ENCODE results near the gene LAMB1. TPM values are rescaled to one million over a fixed set of nuclear protein-coding genes. Genes with fewer than 3 reads are reported as not detected.

LAMB1 gene
- total RNA-seq, 2 experiments from 2014 or later, result 0.17 TPM; not detected in 1

DNA sequence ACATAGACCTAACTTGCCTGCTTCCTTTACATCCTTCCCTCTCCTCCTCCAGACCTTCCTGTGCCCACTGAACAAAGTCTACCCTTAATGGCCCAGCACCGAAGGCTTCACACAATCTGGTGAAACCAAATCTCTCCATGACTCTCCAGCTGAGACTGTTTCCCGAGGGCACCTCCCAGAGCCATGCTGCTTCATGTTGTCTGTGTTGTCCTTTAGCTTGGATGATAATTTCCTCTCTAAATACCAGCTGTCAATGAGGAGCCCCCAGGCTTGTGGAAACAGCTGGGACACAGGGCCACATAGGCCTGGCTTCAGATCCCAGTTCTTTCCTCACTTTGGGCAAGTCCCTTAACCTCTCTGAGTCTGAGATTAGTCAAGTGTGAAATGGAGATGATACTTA, 57.6 kb downstream of the LAMB1 start:
- Histone ChIP-seq H3K4me1 (ENCODE audit: insufficient read depth, low read length, poor library complexity, severe bottlenecking) (no peaks in the 10 kb centered on the region), H3K9me2 (ENCODE audit: insufficient read depth, low read length) (no peaks in the 10 kb centered on the region), H3K4me2 (ENCODE audit: low read length) (no peak overlapping the region), H2AFZ (ENCODE audit: low read length) (no peak overlapping the region), H3K79me2 (ENCODE audit: insufficient read depth, low read depth, low read length) (no peaks in the 10 kb centered on the region), H3K4me3 (ENCODE audit: low read depth, low read length, poor library complexity, severe bottlenecking) (no peak overlapping the region), H3K27ac (ENCODE audit: low read depth, low read length, poor library complexity, severe bottlenecking) (no peak overlapping the region), H3K9me3 (ENCODE audit: low read length) (no peaks in the 10 kb centered on the region), H4K20me1 (ENCODE audit: insufficient read depth, low read length) (no peaks in the 10 kb centered on the region), H3K36me3 (ENCODE audit: insufficient read depth, low read length) (no peaks in the 10 kb centered on the region)
- intact Hi-C loops (cut with micrococcal nuclease; ENCODE audit: unreplicated experiment), result no loop called here
- no peak for DNase-seq (ENCODE audit: low spot score)
- TF ChIP-seq, protein P1, sequence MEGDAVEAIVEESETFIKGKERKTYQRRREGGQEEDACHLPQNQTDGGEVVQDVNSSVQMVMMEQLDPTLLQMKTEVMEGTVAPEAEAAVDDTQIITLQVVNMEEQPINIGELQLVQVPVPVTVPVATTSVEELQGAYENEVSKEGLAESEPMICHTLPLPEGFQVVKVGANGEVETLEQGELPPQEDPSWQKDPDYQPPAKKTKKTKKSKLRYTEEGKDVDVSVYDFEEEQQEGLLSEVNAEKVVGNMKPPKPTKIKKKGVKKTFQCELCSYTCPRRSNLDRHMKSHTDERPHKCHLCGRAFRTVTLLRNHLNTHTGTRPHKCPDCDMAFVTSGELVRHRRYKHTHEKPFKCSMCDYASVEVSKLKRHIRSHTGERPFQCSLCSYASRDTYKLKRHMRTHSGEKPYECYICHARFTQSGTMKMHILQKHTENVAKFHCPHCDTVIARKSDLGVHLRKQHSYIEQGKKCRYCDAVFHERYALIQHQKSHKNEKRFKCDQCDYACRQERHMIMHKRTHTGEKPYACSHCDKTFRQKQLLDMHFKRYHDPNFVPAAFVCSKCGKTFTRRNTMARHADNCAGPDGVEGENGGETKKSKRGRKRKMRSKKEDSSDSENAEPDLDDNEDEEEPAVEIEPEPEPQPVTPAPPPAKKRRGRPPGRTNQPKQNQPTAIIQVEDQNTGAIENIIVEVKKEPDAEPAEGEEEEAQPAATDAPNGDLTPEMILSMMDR (conservative IDR thresholded peaks at IDR 0.05; ENCODE audit: low read length), result no peak
- TF ChIP-seq EZH2phosphoT487 (IDR thresholded peaks at IDR 0.05; ENCODE audit: borderline replicate concordance, low read depth, low read length), result no peak
- ChIA-PET CTCF (ENCODE audit: unreplicated experiment) (no interaction called here), POLR2A (interaction anchor here (0.6 kb wide), 1 partner anchor 14 kb away, joined by 7 read pairs; no protein-coding TSS in a partner anchor)
- no TSS peak for BruUV-seq (replicated peaks)

DNA sequence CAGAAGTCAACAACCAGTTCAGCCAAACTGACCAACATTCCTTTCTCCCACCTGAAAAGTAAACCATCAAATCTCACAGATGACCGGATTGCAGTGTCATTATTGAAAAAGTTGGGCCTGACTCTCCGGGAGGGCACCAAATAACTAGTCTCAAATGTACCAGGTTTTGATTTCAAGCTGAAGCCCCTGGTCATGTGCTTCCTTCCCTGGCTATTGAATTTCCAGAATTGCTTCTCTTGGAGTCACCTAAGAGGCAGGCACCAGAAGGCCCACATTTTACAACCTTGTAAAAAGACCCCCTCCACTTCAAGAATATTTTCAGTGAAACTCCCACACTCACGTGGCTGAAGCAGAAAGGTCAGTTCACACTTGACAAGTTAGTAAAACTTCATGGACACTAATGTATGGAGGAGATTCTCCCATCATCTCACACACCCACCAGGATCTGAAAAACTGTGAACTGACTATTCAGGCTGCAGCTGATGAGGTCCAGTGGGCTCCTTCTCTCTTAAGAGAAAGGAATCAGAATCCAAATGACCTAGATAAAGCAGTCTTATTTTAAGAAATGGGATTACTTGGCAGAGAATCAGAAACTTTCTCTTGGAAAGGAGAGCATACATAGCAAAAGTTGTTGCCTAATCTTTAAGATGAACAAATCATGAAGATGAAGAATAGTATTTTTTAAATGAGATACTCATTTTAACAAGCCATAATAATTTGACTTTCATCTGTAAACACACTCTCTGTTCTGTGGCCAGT, 58.4 kb downstream of the LAMB1 start:
- no TSS peak for BruUV-seq (replicated peaks)
- Histone ChIP-seq H3K27ac (ENCODE audit: low read depth, low read length, poor library complexity, severe bottlenecking) (no peak overlapping the region), H3K4me3 (ENCODE audit: low read depth, low read length, poor library complexity, severe bottlenecking) (no peak overlapping the region), H3K9me3 (ENCODE audit: low read length) (no peaks in the 10 kb centered on the region), H3K36me3 (ENCODE audit: insufficient read depth, low read length) (no peaks in the 10 kb centered on the region), H3K4me1 (ENCODE audit: insufficient read depth, low read length, poor library complexity, severe bottlenecking) (no peaks in the 10 kb centered on the region), H3K4me2 (ENCODE audit: low read length) (no peak overlapping the region), H3K79me2 (ENCODE audit: insufficient read depth, low read depth, low read length) (no peaks in the 10 kb centered on the region), H2AFZ (ENCODE audit: low read length) (no peak overlapping the region), H3K9me2 (ENCODE audit: insufficient read depth, low read length) (no peaks in the 10 kb centered on the region), H4K20me1 (ENCODE audit: insufficient read depth, low read length) (no peaks in the 10 kb centered on the region)
- intact Hi-C loops (cut with micrococcal nuclease; ENCODE audit: unreplicated experiment), result no loop called here
- CTCF ChIA-PET (ENCODE audit: unreplicated experiment), result no interaction called here
- TF ChIP-seq, protein P1 (conservative IDR thresholded peaks at IDR 0.05; ENCODE audit: low read length), result no peak
- no peak for TF ChIP-seq EZH2phosphoT487 (IDR thresholded peaks at IDR 0.05; ENCODE audit: borderline replicate concordance, low read depth, low read length)
- POLR2A ChIA-PET, result interaction anchor here (0.5 to 0.6 kb wide), 2 partner anchors 13 to 86 kb away, joined by 3 to 7 read pairs; no protein-coding TSS in a partner anchor
- no peak for DNase-seq (ENCODE audit: low spot score)

DNA sequence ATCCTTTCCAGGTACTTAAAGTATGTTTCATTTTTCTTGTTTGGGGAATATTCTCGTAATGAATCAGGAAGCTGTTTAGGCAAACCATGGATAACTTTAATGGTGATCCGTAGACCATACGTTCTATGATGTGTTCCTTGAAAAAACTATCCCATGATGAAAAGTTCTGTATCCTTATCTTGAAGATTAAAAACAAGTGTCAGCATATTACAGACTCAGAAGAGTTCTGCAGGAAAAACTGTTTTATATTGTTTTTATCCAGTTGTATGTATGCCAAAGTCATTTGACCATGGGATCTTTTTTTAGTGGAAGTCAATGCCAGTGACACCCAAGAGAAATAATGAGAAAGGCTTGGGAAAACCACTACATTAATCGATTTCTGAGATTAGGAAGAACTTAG, 59.9 kb downstream of the LAMB1 start:
- ChIA-PET CTCF (ENCODE audit: unreplicated experiment) (no interaction called here), POLR2A (interaction anchor here (0.6 kb wide), 1 partner anchor 200 kb away, joined by 4 read pairs; no protein-coding TSS in a partner anchor)
- Histone ChIP-seq H4K20me1 (ENCODE audit: insufficient read depth, low read length) (no peaks in the 10 kb centered on the region), H2AFZ (ENCODE audit: low read length) (no peak overlapping the region), H3K9me2 (ENCODE audit: insufficient read depth, low read length) (no peaks in the 10 kb centered on the region), H3K79me2 (ENCODE audit: insufficient read depth, low read depth, low read length) (no peaks in the 10 kb centered on the region), H3K4me1 (ENCODE audit: insufficient read depth, low read length, poor library complexity, severe bottlenecking) (no peaks in the 10 kb centered on the region), H3K9me3 (ENCODE audit: low read length) (no peaks in the 10 kb centered on the region), H3K4me2 (ENCODE audit: low read length) (no peak overlapping the region), H3K36me3 (ENCODE audit: insufficient read depth, low read length) (no peaks in the 10 kb centered on the region), H3K4me3 (ENCODE audit: low read depth, low read length, poor library complexity, severe bottlenecking) (no peak overlapping the region), H3K27ac (ENCODE audit: low read depth, low read length, poor library complexity, severe bottlenecking) (no peak overlapping the region)
- DNase-seq (ENCODE audit: low spot score), result no peak
- intact Hi-C loops (cut with micrococcal nuclease; ENCODE audit: unreplicated experiment), result no loop called here
- TF ChIP-seq, protein P1 (conservative IDR thresholded peaks at IDR 0.05; ENCODE audit: low read length), result no peak
- no peak for TF ChIP-seq EZH2phosphoT487 (IDR thresholded peaks at IDR 0.05; ENCODE audit: borderline replicate concordance, low read depth, low read length)
- no TSS peak for BruUV-seq (replicated peaks)
